Suppressor macrophage treated with lipopolysaccharide for 4 hours (primary cell): ENCODE data around the gene HOXC5.

Experiments
- DNase-seq: peaks from one replicate; pipeline ENCODE4 v3.0.0-alpha.2; 2020

HOXC5 gene

GRCh38 chr12:54009171-54010052 lies 23.4 kb upstream of the HOXC5 start:
- DNase-seq, result peak; percentile 33

GRCh38 chr12:54010053-54010971 lies 22.5 kb upstream of the HOXC5 start:
- DNase-seq, result no peak

DNA sequence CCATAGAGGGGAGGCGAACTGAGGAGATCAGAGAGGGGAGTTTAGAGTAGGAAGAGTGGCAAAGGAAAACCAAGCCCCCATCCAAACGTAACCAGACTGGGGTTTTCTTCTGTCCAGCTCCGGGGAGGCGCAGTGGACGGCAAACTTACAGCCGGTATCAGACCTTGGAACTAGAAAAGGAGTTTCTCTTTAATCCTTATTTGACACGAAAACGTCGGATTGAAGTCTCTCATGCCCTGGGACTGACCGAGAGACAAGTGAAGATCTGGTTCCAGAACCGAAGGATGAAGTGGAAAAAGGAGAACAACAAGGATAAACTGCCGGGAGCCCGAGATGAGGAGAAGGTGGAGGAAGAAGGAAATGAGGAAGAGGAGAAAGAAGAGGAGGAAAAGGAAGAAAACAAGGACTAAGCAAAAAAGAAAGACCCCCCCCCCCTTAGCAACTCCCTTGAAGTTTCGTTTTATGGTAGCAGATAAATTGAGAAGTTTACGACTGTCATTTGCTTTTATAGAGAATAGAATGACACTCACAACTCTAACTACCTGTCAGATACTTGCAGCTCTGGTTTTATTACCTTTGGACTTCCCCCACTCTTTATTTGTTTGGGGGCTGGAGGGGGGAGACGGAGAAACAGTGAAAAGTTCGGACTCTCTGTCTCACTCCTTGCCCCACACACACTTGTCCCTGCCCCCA lies 21.7 kb upstream of the HOXC5 start:
- DNase-seq, result no peak

DNA sequence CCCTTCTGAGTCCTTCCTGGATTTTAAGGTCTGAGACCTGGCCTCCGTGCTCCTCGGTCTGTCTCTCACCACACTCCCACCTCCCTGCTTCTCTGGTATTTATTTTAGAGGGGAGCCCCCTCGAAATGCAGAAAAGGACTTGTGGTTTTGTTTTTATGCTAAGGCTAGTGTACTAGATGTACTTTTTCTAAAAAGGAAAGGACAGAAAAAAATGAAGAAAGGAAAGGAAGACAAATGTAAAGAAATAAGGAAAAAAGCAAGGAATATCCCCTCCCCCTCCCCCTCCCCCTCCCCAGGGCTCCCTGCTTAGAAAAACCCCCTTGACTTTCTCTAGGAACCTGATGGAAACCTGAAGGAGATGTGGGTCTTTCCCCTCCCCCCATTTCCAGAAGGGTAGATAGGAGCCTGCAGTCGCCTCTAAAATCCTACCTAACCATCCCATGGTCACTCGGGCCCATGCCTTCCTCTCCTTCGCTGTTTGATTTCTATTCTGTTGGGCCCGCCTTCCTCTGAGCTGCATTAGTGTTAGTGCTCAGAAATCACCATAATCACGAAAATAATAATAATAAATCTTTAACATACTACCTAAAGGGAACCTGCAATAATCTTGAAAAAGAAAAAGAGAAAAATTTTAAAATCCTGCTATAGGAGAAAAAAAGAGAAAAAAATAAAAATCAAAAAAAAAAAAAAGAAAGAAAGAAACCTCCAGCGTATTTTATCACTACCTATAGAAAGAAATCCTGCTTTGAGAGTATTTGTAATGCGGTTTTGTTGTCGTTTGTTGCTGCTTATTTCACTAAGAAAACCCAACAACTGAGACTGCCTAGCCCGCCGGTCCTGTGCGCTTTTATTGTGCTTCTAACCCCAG lies 21.0 kb upstream of the HOXC5 start:
- no peak for DNase-seq

DNA sequence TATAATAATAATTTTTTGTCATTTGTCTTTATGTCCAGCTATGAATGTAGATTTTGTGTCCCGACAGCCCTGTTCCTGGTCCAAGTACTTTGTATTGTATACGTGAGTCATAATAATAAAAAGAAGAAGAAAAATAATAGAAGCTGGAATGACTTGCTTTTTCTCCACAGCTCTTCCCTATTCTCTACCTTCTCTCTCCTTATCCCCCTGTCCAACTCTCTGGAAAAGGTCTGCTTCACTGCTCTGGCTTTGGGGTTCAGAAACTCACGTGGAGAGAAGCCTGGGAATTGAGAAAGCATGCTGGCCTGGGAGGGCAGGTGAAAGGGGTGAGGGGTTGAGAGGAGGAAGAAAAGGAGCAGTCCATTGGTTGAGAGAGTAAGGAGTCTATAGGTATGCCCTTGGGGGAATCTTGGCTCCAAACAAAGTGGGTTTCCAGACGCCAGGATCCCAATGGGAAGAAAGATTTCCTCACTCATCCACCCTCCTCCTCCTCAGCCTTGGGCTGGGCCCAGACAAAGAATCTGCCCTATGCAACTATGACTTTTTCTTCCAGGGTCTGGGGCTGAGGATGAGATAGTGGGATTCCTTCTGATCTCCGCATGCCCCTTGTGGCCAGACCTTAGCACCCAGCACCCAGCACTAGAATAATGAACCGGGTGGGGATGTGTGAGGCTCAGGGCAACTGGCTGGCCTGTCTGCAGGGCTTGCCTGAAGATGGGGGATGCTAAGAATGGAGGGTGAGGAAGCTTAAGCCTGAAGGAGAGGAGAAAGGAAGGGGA lies 20.0 kb upstream of the HOXC5 start:
- no peak for DNase-seq

DNA sequence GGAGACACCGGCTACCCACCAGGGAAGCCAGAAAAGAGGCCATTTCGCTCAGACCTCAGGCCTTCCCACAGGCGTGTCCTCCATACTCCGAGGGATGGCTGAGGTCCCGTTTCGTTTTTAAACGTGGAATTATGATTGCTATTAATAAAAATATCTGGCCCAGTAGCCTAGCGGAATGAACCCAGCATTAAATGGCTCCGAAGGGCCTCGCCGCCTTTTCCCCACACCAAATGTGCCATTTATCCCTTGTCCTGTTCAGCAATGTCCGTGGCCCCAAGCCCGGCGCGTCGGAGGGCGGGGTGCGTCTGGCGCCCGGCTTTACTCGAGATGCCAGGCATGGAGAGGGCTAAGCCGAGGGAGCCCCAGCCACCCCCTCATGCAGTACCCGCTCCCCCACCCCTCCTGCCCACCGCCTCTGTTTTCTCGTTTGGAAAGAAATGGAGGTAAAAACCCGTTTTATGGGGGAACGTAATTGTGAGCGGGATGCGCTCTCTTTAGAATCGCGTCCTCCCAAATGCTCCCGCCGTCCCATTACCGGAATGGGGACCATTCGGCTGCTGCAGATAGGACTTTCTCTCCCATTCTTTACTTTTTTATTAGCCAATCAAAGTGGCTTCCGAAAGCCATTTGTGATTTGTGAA lies 18.4 kb upstream of the HOXC5 start:
- no peak for DNase-seq

GRCh38 chr12:54015018-54015931 lies 17.6 kb upstream of the HOXC5 start:
- no peak for DNase-seq

DNA sequence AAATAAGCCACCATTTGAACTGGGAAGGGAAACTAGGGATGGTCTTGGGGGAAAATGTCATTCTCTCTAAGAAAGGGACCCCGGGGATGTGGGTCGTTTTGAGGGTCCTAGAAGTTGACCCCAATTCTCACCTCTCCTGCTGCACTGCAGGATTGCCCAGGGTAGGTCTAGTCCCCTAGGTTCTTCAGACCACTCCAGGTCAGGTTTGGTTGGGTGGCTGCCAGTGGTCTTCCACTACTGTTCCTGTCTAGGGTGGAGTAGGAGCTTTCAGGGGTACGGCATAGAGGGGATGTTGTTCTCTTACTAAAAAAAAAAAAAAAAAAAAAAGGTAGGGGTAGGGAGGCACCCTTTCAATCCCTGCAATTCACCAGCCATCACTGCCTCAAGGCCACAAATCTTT lies 16.8 kb upstream of the HOXC5 start:
- no peak for DNase-seq

DNA sequence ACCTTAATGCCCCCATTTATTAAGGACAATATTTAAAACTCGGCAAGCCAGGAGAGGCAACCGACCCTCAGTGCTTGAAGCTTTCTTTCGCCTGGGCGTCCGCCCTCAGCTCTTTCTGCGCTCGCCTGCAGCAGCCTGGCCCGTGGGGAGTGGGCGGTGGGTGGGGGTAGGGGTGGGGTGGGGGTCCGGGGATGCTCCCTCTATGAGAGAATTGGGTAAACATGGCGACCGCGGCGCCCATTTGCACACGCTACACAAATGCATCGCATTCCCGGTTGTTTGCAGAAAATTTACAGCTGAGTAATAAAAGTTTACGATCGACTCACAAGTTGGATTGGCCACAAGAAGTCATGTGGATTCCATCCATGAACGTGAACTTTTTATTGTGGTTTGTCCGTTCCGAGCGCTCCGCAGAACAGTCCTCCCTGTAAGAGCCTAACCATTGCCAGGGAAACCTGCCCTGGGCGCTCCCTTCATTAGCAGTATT lies 16.3 kb upstream of the HOXC5 start:
- DNase-seq, result no peak

- DNase-seq, result no peak
These were observed 15.6 kb upstream of the HOXC5 start for GRCh38 chr12:54017027-54017788.

GRCh38 chr12:54017878-54018467 lies 14.9 kb upstream of the HOXC5 start:
- DNase-seq, result peak; percentile 35

DNA sequence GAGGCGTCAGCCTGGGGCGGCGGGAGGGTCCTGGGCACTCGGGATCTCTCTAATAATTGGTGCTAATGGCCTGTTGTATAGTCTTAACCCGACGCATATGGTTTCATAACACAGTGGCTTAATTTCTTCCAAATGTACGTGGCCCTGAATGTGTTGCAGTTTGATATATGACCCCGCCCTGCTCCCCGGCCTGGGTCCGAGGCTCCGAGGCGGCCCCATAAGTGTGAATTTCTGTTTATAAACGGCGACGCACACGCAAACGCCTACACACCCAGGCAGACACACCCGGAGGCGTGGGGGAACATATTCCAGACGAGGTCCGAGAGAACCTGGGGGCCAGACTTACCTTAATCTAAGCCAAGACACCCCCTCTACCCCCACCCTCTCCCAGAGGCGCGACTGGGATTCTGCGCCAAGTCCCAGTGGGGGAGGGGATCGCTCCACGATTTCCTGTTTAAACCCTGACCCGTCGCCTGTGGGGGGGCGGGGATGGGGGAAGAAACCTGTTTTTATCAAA lies 14.3 kb upstream of the HOXC5 start:
- no peak for DNase-seq

GRCh38 chr12:54019091-54019811 lies 13.6 kb upstream of the HOXC5 start:
- no peak for DNase-seq

DNA sequence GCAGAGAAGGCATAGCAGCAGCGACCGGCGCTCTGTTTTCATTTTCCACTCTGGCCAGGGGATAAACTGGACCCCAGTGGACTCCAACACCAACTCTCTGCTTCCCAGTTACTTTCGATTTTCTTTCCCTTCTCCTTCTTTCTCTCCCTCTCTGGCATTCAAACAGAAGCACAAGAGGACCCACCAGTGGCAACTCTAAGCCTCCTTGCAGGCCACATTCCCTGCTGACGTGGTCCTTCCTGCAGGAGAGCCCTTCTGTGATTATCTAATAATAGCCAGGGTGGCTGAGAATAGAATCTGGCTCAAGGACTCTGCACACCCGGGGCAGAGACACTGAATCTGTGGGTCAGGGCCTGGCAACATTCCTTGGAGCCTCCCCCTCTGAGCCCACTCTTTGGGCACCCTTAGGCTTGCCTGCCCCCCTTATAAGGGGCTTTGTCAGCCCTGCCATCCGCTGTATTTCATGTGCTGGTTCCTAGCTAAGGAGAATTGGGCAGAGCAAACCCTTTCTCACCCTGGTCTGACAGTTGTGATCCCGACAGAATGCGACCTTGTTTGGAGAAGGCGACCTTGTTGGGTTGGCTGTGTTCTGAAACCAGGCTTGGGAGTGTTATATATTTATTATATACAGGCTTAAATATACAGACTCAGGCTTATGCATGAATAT lies 12.8 kb upstream of the HOXC5 start:
- DNase-seq, result no peak

DNA sequence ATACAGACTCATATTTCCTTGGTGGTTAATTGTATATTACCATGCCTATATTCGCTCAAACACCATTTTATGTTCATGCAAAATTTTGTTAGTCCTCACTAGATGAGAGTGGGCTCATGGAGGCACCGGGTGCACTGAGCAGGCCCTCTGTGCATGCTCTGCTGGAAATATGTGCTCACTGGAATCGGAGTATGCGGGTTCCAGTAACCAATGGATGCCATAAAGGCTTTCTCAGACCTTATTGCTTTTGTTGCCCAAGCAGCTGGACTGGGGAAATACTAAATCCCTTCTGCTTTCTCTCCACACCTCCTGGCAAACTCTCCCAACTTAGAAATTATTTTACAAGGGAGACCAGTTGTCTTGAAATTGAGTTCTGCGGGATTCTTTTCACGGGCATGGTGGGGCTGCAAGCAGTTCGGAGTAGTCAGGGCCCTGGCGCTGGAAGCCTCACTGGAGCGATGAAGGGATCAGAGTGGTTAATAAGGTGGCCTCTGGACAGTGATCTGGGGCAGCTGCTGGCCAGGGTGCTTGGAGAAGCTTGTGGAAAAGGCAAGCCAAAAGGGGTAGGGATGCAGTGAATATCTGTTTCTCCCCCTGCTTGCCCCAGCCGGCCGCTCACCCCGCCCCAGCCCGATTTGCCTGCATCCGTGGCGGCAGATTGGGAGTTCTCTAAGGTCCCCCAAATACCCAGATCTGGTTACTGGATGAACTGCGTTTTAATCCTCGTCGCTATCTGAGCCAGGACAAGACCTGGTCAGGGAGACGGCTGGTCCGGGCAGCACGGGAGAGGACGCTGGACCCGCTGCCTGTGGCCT lies 12.1 kb upstream of the HOXC5 start:
- no peak for DNase-seq

DNA sequence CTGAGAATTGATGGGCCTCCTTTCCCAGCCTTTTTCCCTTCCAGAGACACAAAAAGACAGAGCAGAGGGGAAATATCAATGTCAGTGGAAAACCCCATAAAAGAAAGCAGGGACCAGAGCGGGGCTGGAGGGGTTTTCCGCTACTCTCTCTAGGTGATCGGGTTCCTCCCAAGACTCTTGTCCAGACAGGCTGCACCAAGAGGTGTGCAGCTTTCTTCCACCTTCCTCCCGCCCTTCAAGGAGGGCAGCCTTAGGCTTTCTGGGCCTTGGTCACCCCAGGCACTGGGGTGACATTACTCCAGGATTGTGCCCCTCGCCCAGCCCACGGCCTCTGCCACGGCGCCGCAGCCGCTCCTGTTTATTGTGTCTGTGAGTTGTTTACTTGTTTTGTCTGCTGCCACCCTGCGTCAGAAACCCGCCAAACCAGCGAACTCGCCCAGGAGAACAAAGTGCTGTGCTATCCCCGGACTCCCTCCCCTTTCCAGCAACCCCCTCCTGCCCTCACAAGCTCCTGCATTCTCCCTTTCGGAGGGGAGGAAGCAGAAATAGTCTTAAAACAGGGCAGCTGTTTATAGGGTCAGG lies 11.3 kb upstream of the HOXC5 start:
- no peak for DNase-seq
